Keratinocyte (primary cell): Measurements from ENCODE around the gene TAF9. TPM values are rescaled to one million over a fixed set of nuclear protein-coding genes. Genes with fewer than 3 reads are reported as not detected.
"Not testable (repeated sequence)": the region's sequence is repeated elsewhere in the genome, so short reads cannot be mapped to it uniquely, and the experiment has no call there.

ENCODE experiments used
- DNase-seq: peaks from one replicate; pipeline ENCODE4 v3.0.0-alpha.2; 2011; ENCODE audit warnings: low read depth, missing footprints, low spot score
- FAIRE-seq: peaks from 2 replicates; lab custom pipeline; 2011; peaks lifted over from hg19 to GRCh38; lab: Jason Lieb, UNC
- H2AFZ ChIP-seq: 2 replicates; pipeline ENCODE4 v1.6.0; 2012; ENCODE audit warnings: low read length, control low read depth, inconsistent platforms; ENCODE audit not compliant: control insufficient read depth
- H3K27ac ChIP-seq: 2 replicates; pipeline ENCODE4 v1.5.1; 2011; ENCODE audit warnings: low read length; ENCODE audit not compliant: control insufficient read depth, insufficient read depth
- H3K27me3 ChIP-seq: 3 replicates; pipeline ENCODE4 v1.6.0; 2011; ENCODE audit warnings: low read length; ENCODE audit not compliant: control insufficient read depth, insufficient read depth; ENCODE audit errors: extremely low read depth
- H3K36me3 ChIP-seq, 2 experiments: 2 replicates in 1 of 2; 3 replicates in 1 of 2; pipeline ENCODE4 v1.5.1; 2011; ENCODE audit warnings: low read length in 2 of 2, mild to moderate bottlenecking in 1 of 2; ENCODE audit not compliant: control insufficient read depth in 2 of 2, insufficient read depth in 2 of 2; ENCODE audit errors: extremely low read depth in 1 of 2
- H3K4me1 ChIP-seq: 3 replicates; pipeline ENCODE4 v1.5.1; 2011; ENCODE audit warnings: low read length; ENCODE audit not compliant: control insufficient read depth, insufficient read depth; ENCODE audit errors: extremely low read depth
- H3K4me2 ChIP-seq: 3 replicates; pipeline ENCODE4 v1.6.0; 2011; ENCODE audit warnings: low read depth, low read length; ENCODE audit not compliant: control insufficient read depth, insufficient read depth; ENCODE audit errors: extremely low read depth
- H3K4me3 ChIP-seq, 3 experiments: fragments of 200-600 bp in 1 of 3; sonication (generic) in 1 of 3; 2 replicates in 2 of 3; 3 replicates in 1 of 3; pipeline ENCODE4 v1.5.1; 2011 to 2016; ENCODE audit warnings: low read length in 3 of 3, mild to moderate bottlenecking in 3 of 3, control low read depth in 2 of 3, inconsistent platforms in 1 of 3, low read depth in 1 of 3, mixed read lengths in 1 of 3, mixed run types in 1 of 3, moderate library complexity in 1 of 3; ENCODE audit not compliant: control insufficient read depth in 2 of 3, insufficient read depth in 2 of 3; ENCODE audit errors: extremely low read depth in 1 of 3
- H3K79me2 ChIP-seq: 2 replicates; pipeline ENCODE4 v1.6.0; 2012; ENCODE audit warnings: low read length; ENCODE audit not compliant: control insufficient read depth, insufficient read depth
- H3K9ac ChIP-seq: 3 replicates; pipeline ENCODE4 v1.6.0; 2011; ENCODE audit warnings: low read length; ENCODE audit not compliant: control insufficient read depth, insufficient read depth; ENCODE audit errors: extremely low read depth
- H3K9me1 ChIP-seq: 3 replicates; pipeline ENCODE4 v1.6.0; 2011; ENCODE audit warnings: low read length; ENCODE audit not compliant: control insufficient read depth, insufficient read depth; ENCODE audit errors: extremely low read depth
- H3K9me3 ChIP-seq: 2 replicates; pipeline ENCODE4 v1.5.1; 2012; ENCODE audit warnings: low read depth, low read length; ENCODE audit not compliant: control insufficient read depth
- H4K20me1 ChIP-seq: 3 replicates; pipeline ENCODE4 v1.6.0; 2011; ENCODE audit warnings: low read length; ENCODE audit not compliant: control insufficient read depth, insufficient read depth; ENCODE audit errors: extremely low read depth
- EZH2 ChIP-seq: IDR thresholded peaks from one replicate; pipeline ENCODE4 v1.6.1; 2012; ENCODE audit warnings: inconsistent platforms, mild to moderate bottlenecking, low read length, moderate library complexity
- dilution Hi-C: fragments of 300-500 bp; cut with MboI; formaldehyde crosslinking; loops from one replicate; pipeline ENCODE4 v1.7.0; 2020; ENCODE audit warnings: low sequenced_read_pairs; ENCODE audit not compliant: extremely low pct_ligation_motif_present
- polyA plus RNA-seq, 5 experiments: library from polyadenylated mRNA; depleted of rRNA in 3 of 5; stranded (reverse) in 3 of 5; stranded (forward) in 1 of 5; unstranded in 1 of 5; fragments of >200 nt; gene quantifications; 1 replicate in 1 of 5; 2 replicates in 3 of 5; 3 replicates in 1 of 5; pipeline versions ENCODE4 v1.2.1 to v1.2.3, GENCODE V29; 2011 to 2012; ENCODE audit warnings: missing spikeins in 2 of 5, low read depth in 1 of 5, low replicate concordance in 1 of 5
- TF ChIP-seq, protein P1 (sequence below), 3 experiments: IDR thresholded peaks in 1 of 3; conservative IDR thresholded peaks in 1 of 3; optimal IDR thresholded peaks in 1 of 3; 2 replicates in 2 of 3; 3 replicates in 1 of 3; pipeline versions ENCODE3 to v1.5.1; 2011; ENCODE audit warnings: low read length in 3 of 3, mild to moderate bottlenecking in 3 of 3, moderate library complexity in 2 of 3, control low read depth in 1 of 3, inconsistent platforms in 1 of 3; ENCODE audit not compliant: insufficient read depth in 2 of 3; ENCODE audit errors: extremely low read depth in 1 of 3

TAF9 gene
- polyA plus RNA-seq, 1 donor (not counting 4 experiments of a cell fraction or from before 2014, with no cell fraction given): 237 TPM

DNA sequence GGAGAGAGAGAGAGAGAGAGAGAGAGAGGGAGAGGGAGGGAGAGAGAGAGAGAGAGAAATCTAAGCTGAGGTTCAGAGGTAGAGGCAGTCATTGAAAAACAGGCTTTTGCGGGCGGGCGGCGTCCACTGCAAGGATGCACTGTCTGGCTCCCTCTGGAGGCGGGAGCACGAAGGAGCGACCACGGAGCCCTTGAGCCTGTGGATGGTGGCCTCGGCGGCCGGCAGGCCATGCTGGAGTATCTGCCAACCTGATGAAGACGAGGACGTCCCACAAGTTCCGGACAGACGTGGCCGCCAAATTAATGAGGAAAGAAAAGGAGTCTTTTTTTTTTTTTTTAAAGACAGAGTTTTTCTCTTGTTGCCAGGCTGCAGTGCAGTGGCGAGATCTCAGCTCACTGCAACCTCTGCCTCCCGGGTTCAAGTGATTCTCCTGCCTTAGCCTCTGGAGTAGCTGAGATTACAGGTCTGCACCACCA is 34.5 kb downstream of the TAF9 start:
- H3K27ac ChIP-seq: no peak overlapping the region
- no peak overlapping the region for H3K4me3 ChIP-seq
- no peaks in the 10 kb centered on the region for H3K9me3 ChIP-seq
- H3K4me2 ChIP-seq: no peak overlapping the region
- peaks cover 3% of the 10 kb centered on the region for H3K79me2 ChIP-seq
- FAIRE-seq: no peak
- H4K20me1 ChIP-seq: no peaks in the 10 kb centered on the region
- H3K4me1 ChIP-seq: peaks cover 10% of the 10 kb centered on the region
- TF ChIP-seq, protein P1, sequence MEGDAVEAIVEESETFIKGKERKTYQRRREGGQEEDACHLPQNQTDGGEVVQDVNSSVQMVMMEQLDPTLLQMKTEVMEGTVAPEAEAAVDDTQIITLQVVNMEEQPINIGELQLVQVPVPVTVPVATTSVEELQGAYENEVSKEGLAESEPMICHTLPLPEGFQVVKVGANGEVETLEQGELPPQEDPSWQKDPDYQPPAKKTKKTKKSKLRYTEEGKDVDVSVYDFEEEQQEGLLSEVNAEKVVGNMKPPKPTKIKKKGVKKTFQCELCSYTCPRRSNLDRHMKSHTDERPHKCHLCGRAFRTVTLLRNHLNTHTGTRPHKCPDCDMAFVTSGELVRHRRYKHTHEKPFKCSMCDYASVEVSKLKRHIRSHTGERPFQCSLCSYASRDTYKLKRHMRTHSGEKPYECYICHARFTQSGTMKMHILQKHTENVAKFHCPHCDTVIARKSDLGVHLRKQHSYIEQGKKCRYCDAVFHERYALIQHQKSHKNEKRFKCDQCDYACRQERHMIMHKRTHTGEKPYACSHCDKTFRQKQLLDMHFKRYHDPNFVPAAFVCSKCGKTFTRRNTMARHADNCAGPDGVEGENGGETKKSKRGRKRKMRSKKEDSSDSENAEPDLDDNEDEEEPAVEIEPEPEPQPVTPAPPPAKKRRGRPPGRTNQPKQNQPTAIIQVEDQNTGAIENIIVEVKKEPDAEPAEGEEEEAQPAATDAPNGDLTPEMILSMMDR (optimal IDR thresholded peaks at IDR 0.05 in 1 of 3, IDR thresholded peaks at IDR 0.05 in 1 of 3, conservative IDR thresholded peaks at IDR 0.05 in 1 of 3; ENCODE audit: extremely low read depth in 1 of 3, insufficient read depth in 2 of 3, low read length in 3 of 3): peak; percentile 65 to 93 (median 89)
- TF ChIP-seq EZH2: no peak
- no peak for DNase-seq
- H2AFZ ChIP-seq: no peak overlapping the region
- dilution Hi-C loops: no loop called here
- H3K27me3 ChIP-seq: no peaks in the 10 kb centered on the region
- H3K9me1 ChIP-seq: no peaks in the 10 kb centered on the region
- no peak overlapping the region for H3K9ac ChIP-seq
- H3K36me3 ChIP-seq: no peaks in the 10 kb centered on the region

DNA sequence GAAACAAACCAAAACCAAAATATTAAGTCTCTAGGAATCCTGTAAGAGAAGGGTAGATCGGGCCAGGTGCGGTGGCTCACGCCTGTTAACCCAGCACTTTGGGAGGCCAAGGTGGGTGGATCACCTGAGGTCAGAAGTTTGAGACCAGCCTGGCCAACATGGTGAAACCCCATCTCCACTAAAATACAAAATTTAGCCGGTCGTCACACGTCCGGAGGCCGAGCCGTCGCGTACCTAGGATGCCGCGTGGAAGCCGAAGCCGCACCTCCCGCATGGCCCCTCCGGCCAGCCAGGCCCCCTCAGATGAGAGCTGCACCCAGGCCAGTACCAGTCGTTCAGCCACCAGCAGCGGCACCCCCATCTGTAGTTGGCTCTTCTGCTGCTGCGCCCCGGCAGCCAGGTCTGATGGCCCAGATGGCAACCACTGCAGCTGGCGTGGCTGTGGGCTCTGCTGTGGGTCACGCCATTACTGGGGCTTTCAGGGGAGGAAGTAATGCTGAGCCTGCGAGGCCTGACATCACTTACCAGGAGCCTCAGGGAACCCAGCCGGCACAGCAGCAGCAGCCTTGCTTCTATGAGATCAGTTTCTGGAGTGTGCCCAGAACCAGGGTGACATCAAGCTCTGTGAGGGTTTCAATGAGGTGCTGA is 35.5 kb downstream of the TAF9 start:
- H3K36me3 ChIP-seq, FAIRE-seq, H3K9ac ChIP-seq, H3K9me1 ChIP-seq, H2AFZ ChIP-seq, H3K4me1 ChIP-seq, H3K9me3 ChIP-seq, H3K27ac ChIP-seq, H4K20me1 ChIP-seq, DNase-seq, H3K4me3 ChIP-seq, dilution Hi-C loops, H3K79me2 ChIP-seq, H3K27me3 ChIP-seq, H3K4me2 ChIP-seq: not testable (repeated sequence)
